ENCODE measurements around the gene NPB. TPM values are rescaled to one million over a fixed set of nuclear protein-coding genes. Genes with fewer than 3 reads are reported as not detected.

Gene NPB
- polyA plus RNA-seq, 1 donor (not counting 4 experiments of a cell fraction or from before 2014, with no cell fraction given), result not detected

- Histone ChIP-seq H3K4me1 (ENCODE audit: control insufficient read depth, extremely low read depth, insufficient read depth, low read length) (no peaks in the 10 kb centered on the region), H4K20me1 (ENCODE audit: control insufficient read depth, extremely low read depth, insufficient read depth, low read length) (no peaks in the 10 kb centered on the region), H3K27me3 (ENCODE audit: control insufficient read depth, extremely low read depth, insufficient read depth, low read length) (peaks cover 16% of the 10 kb centered on the region), H3K27ac (ENCODE audit: control insufficient read depth, insufficient read depth, low read length) (no peak overlapping the region), H3K36me3 (ENCODE audit: control insufficient read depth in 2 of 2, extremely low read depth in 1 of 2, insufficient read depth in 2 of 2, low read length in 2 of 2) (no peaks in the 10 kb centered on the region), H3K9me1 (ENCODE audit: control insufficient read depth, extremely low read depth, insufficient read depth, low read length) (no peaks in the 10 kb centered on the region), H2AFZ (ENCODE audit: control insufficient read depth, low read length) (no peak overlapping the region), H3K9me3 (ENCODE audit: control insufficient read depth, low read depth, low read length) (no peaks in the 10 kb centered on the region), H3K4me3 (ENCODE audit: control insufficient read depth in 2 of 3, extremely low read depth in 1 of 3, insufficient read depth in 2 of 3, low read depth in 1 of 3, low read length in 3 of 3) (no peak overlapping the region), H3K4me2 (ENCODE audit: control insufficient read depth, extremely low read depth, insufficient read depth, low read depth, low read length) (no peak overlapping the region), H3K79me2 (ENCODE audit: control insufficient read depth, insufficient read depth, low read length) (no peaks in the 10 kb centered on the region), H3K9ac (ENCODE audit: control insufficient read depth, extremely low read depth, insufficient read depth, low read length) (no peak overlapping the region)
- DNase-seq (ENCODE audit: low read depth, low spot score) (no peak), FAIRE-seq (no peak)
- TF ChIP-seq, protein P1, sequence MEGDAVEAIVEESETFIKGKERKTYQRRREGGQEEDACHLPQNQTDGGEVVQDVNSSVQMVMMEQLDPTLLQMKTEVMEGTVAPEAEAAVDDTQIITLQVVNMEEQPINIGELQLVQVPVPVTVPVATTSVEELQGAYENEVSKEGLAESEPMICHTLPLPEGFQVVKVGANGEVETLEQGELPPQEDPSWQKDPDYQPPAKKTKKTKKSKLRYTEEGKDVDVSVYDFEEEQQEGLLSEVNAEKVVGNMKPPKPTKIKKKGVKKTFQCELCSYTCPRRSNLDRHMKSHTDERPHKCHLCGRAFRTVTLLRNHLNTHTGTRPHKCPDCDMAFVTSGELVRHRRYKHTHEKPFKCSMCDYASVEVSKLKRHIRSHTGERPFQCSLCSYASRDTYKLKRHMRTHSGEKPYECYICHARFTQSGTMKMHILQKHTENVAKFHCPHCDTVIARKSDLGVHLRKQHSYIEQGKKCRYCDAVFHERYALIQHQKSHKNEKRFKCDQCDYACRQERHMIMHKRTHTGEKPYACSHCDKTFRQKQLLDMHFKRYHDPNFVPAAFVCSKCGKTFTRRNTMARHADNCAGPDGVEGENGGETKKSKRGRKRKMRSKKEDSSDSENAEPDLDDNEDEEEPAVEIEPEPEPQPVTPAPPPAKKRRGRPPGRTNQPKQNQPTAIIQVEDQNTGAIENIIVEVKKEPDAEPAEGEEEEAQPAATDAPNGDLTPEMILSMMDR (optimal IDR thresholded peaks at IDR 0.05 in 1 of 3, IDR thresholded peaks at IDR 0.05 in 1 of 3, conservative IDR thresholded peaks at IDR 0.05 in 1 of 3; ENCODE audit: extremely low read depth in 1 of 3, insufficient read depth in 2 of 3, low read length in 3 of 3), result no peak
- no peak for TF ChIP-seq EZH2 (IDR thresholded peaks at IDR 0.05; ENCODE audit: low read length)
- dilution Hi-C loops (cut with MboI; ENCODE audit: extremely low pct_ligation_motif_present, low sequenced_read_pairs), result no loop called here
These were observed 39.6 kb downstream of the NPB start for GRCh38 chr17:81941484-81942166.

GRCh38 chr17:81942167-81942553 is 40.1 kb downstream of the NPB start:
- H3K79me2 ChIP-seq (ENCODE audit: control insufficient read depth, insufficient read depth, low read length), result no peaks in the 10 kb centered on the region
- TF ChIP-seq, protein P1 (optimal IDR thresholded peaks at IDR 0.05 in 1 of 3, IDR thresholded peaks at IDR 0.05 in 1 of 3, conservative IDR thresholded peaks at IDR 0.05 in 1 of 3; ENCODE audit: extremely low read depth in 1 of 3, insufficient read depth in 2 of 3, low read length in 3 of 3), result no peak
- TF ChIP-seq EZH2 (IDR thresholded peaks at IDR 0.05; ENCODE audit: low read length), result no peak
- H3K4me1 ChIP-seq (ENCODE audit: control insufficient read depth, extremely low read depth, insufficient read depth, low read length), result no peaks in the 10 kb centered on the region
- H3K9me3 ChIP-seq (ENCODE audit: control insufficient read depth, low read depth, low read length), result no peaks in the 10 kb centered on the region
- H3K36me3 ChIP-seq (ENCODE audit: control insufficient read depth in 2 of 2, extremely low read depth in 1 of 2, insufficient read depth in 2 of 2, low read length in 2 of 2), result no peaks in the 10 kb centered on the region
- H3K9me1 ChIP-seq (ENCODE audit: control insufficient read depth, extremely low read depth, insufficient read depth, low read length), result no peaks in the 10 kb centered on the region
- no peak overlapping the region for H3K9ac ChIP-seq (ENCODE audit: control insufficient read depth, extremely low read depth, insufficient read depth, low read length)
- no peak overlapping the region for H3K27ac ChIP-seq (ENCODE audit: control insufficient read depth, insufficient read depth, low read length)
- no peak overlapping the region for H3K4me3 ChIP-seq (ENCODE audit: control insufficient read depth in 2 of 3, extremely low read depth in 1 of 3, insufficient read depth in 2 of 3, low read depth in 1 of 3, low read length in 3 of 3)
- no peaks in the 10 kb centered on the region for H4K20me1 ChIP-seq (ENCODE audit: control insufficient read depth, extremely low read depth, insufficient read depth, low read length)
- DNase-seq (ENCODE audit: low read depth, low spot score), result no peak
- H3K4me2 ChIP-seq (ENCODE audit: control insufficient read depth, extremely low read depth, insufficient read depth, low read depth, low read length), result no peak overlapping the region
- no peak for FAIRE-seq
- dilution Hi-C loops (cut with MboI; ENCODE audit: extremely low pct_ligation_motif_present, low sequenced_read_pairs), result no loop called here
- peaks cover 16% of the 10 kb centered on the region for H3K27me3 ChIP-seq (ENCODE audit: control insufficient read depth, extremely low read depth, insufficient read depth, low read length)
- H2AFZ ChIP-seq (ENCODE audit: control insufficient read depth, low read length), result no peak overlapping the region
